Cardiac muscle cell (in vitro differentiated cells and primary cell): ENCODE results near the gene PRPF31. TPM values are rescaled to one million over a fixed set of nuclear protein-coding genes. Genes with fewer than 3 reads are reported as not detected.

Experiments used
- DNase-seq, 2 donors: peaks; one replicate each; pipeline versions ENCODE4 v3.0.0 to v3.0.0-alpha.2; 2010 to 2017; ENCODE audit warnings: low read depth in 1 of 2, low spot score in 1 of 2
- H3K27ac ChIP-seq: fragments of 200-600 bp; sonication (generic); 2 replicates; pipeline ENCODE4 v1.5.1; 2016
- H3K27me3 ChIP-seq: fragments of 200-600 bp; sonication (generic); 2 replicates; pipeline ENCODE4 v1.6.0; 2016; ENCODE audit warnings: control low read depth
- H3K36me3 ChIP-seq: fragments of 200-600 bp; sonication (generic); 2 replicates; pipeline ENCODE4 v1.5.1; 2016; ENCODE audit warnings: control low read depth
- H3K4me1 ChIP-seq: fragments of 200-600 bp; sonication (generic); 2 replicates; pipeline ENCODE4 v1.8.1; 2017; ENCODE audit warnings: low read depth, mild to moderate bottlenecking, mixed run types
- H3K4me3 ChIP-seq: fragments of 200-600 bp; sonication (generic); 2 replicates; pipeline ENCODE4 v1.5.1; 2016; ENCODE audit warnings: mild to moderate bottlenecking
- H3K9me3 ChIP-seq: fragments of 200-600 bp; sonication (generic); 2 replicates; pipeline ENCODE4 v1.5.1; 2017; ENCODE audit warnings: low read depth, mild to moderate bottlenecking, control low read depth
- polyA plus RNA-seq: library from polyadenylated mRNA; unstranded; fragments of >200 nt; fragmentation: Nextera tagmentation; extraction: Ambion mirVana; gene quantifications from 2 replicates; pipeline ENCODE4 v1.2.1, GENCODE V29; 2016
- total RNA-seq: library from RNA; depleted of rRNA; stranded (reverse); fragments of >200 nt; gene quantifications from 2 replicates; pipeline ENCODE4 v1.2.3, GENCODE V29; 2016
- TF ChIP-seq, protein P1 (sequence below): IDR thresholded peaks from 2 replicates; pipeline ENCODE4 v1.5.1; 2012; ENCODE audit warnings: low read depth, mild to moderate bottlenecking, low read length

Gene PRPF31
- total and polyA plus RNA-seq, 2 experiments from 2014 or later: 73.9 to 113 TPM

DNA sequence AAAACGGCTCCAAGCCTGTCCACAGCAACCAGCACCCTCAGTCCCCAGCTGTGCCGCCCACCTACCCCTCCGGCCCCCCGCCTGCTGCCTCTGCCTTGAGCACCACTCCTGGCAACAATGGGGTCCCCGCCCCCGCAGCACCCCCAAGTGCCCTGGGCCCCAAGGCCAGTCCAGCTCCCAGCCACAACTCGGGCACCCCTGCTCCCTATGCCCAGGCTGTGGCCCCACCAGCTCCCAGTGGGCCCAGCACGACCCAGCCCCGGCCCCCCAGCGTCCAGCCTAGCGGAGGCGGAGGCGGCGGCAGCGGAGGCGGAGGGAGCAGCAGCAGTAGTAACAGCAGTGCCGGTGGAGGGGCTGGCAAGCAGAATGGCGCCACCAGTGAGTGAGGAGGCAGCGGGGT lies 32.6 kb downstream of the PRPF31 start:
- H3K4me3 ChIP-seq: no peak overlapping the region
- no peak overlapping the region for H3K27ac ChIP-seq
- peaks cover 77% of the 10 kb centered on the region for H3K36me3 ChIP-seq
- H3K9me3 ChIP-seq: no peaks in the 10 kb centered on the region
- H3K27me3 ChIP-seq: no peaks in the 10 kb centered on the region
- DNase-seq: no peak
- no peaks in the 10 kb centered on the region for H3K4me1 ChIP-seq
- TF ChIP-seq, protein P1, sequence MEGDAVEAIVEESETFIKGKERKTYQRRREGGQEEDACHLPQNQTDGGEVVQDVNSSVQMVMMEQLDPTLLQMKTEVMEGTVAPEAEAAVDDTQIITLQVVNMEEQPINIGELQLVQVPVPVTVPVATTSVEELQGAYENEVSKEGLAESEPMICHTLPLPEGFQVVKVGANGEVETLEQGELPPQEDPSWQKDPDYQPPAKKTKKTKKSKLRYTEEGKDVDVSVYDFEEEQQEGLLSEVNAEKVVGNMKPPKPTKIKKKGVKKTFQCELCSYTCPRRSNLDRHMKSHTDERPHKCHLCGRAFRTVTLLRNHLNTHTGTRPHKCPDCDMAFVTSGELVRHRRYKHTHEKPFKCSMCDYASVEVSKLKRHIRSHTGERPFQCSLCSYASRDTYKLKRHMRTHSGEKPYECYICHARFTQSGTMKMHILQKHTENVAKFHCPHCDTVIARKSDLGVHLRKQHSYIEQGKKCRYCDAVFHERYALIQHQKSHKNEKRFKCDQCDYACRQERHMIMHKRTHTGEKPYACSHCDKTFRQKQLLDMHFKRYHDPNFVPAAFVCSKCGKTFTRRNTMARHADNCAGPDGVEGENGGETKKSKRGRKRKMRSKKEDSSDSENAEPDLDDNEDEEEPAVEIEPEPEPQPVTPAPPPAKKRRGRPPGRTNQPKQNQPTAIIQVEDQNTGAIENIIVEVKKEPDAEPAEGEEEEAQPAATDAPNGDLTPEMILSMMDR: no peak

- Histone ChIP-seq H3K27ac (no peak overlapping the region), H3K36me3 (peaks cover 77% of the 10 kb centered on the region), H3K9me3 (no peaks in the 10 kb centered on the region), H3K4me3 (no peak overlapping the region), H3K4me1 (no peaks in the 10 kb centered on the region), H3K27me3 (no peaks in the 10 kb centered on the region)
- TF ChIP-seq, protein P1: no peak
- DNase-seq: no peak
Observed at GRCh38 chr19:54149021-54149812, 33.7 kb downstream of the PRPF31 start.

DNA sequence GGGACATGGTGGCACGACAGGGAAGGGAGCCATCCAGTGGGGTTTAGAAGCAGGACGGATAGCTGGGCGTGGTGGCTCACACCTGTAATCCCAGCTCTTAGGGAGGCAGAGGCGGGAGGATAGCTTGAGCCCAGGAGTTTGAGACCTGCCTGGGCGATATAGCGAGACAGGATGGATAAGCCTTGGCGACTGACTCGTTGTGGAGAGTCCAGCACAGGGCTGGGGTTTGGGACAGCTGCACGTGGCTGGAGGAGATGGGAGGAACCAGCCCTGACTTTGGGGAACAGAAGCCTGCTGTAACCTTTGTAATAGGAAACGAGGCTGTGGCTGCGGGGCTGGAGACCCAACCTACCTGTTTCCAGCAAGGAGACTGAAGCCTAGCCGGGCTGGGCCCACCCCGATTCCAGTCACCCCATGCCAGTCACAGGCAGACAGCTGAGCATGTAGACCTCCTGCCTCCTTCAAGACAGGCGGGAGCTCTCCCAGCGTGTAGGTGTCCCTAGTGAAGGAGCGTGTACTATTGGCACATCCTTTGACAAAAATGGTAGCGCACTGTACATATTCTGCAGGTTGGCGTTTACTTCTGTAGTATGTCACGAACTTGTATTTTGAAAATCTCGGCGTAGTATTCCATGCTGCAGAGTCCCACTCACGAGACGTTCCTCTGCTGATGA lies 35.9 kb downstream of the PRPF31 start:
- H3K27ac ChIP-seq: no peak overlapping the region
- no peaks in the 10 kb centered on the region for H3K9me3 ChIP-seq
- H3K27me3 ChIP-seq: no peaks in the 10 kb centered on the region
- no peak overlapping the region for H3K4me3 ChIP-seq
- DNase-seq: no peak
- H3K36me3 ChIP-seq: peaks cover 69% of the 10 kb centered on the region
- TF ChIP-seq, protein P1: no peak
- no peaks in the 10 kb centered on the region for H3K4me1 ChIP-seq

GRCh38 chr19:54152267-54152666 lies 36.7 kb downstream of the PRPF31 start:
- no peak overlapping the region for H3K4me3 ChIP-seq
- H3K27ac ChIP-seq: no peak overlapping the region
- H3K4me1 ChIP-seq: no peaks in the 10 kb centered on the region
- H3K27me3 ChIP-seq: no peaks in the 10 kb centered on the region
- DNase-seq: no peak
- no peaks in the 10 kb centered on the region for H3K9me3 ChIP-seq
- peaks cover 65% of the 10 kb centered on the region for H3K36me3 ChIP-seq
- TF ChIP-seq, protein P1: no peak

GRCh38 chr19:54152878-54153524 lies 37.4 kb downstream of the PRPF31 start:
- H3K27me3 ChIP-seq: no peaks in the 10 kb centered on the region
- no peaks in the 10 kb centered on the region for H3K4me1 ChIP-seq
- TF ChIP-seq, protein P1: no peak
- H3K27ac ChIP-seq: no peak overlapping the region
- peaks cover 62% of the 10 kb centered on the region for H3K36me3 ChIP-seq
- H3K4me3 ChIP-seq: no peak overlapping the region
- no peaks in the 10 kb centered on the region for H3K9me3 ChIP-seq
- no peak for DNase-seq
